NB4 (cell line): ENCODE measurements around the gene SLC47A2.

Experiments used
- CTCF ChIP-seq: IDR thresholded peaks from one replicate; pipeline ENCODE4 v1.5.1; 2012; ENCODE audit warnings: low read depth, low read length
- POLR2A ChIP-seq: IDR thresholded peaks from 2 replicates; pipeline ENCODE4 v1.6.1; 2011; ENCODE audit warnings: mild to moderate bottlenecking; ENCODE audit not compliant: insufficient read length; ENCODE audit errors: extremely low read depth

- TF ChIP-seq CTCF (no peak), POLR2A (no peak)
Measured at GRCh38 chr17:19738757-19739156, 22.4 kb upstream of the SLC47A2 start.
